Vagina (tissue), 2 donors: Measurements from ENCODE around the gene ATP6V1D. TPM values are rescaled to one million over a fixed set of nuclear protein-coding genes. Genes with fewer than 3 reads are reported as not detected.
"Not testable (repeated sequence)": the region's sequence is repeated elsewhere in the genome, so short reads cannot be mapped to it uniquely, and the experiment has no call there.

Experiments used
- DNase-seq, 2 donors: peaks; one replicate each; pipeline ENCODE4 v3.0.0-alpha.2; 2017; ENCODE audit errors: extremely low spot score in 2 of 2
- H3K27ac ChIP-seq: fragments of 200-600 bp; sonication (generic); one replicate; pipeline ENCODE4 v1.5.1; 2019
- H3K27me3 ChIP-seq: fragments of 200-600 bp; sonication (generic); one replicate; pipeline ENCODE4 v1.5.1; 2019
- H3K36me3 ChIP-seq, 2 donors: fragments of 200-600 bp; sonication (generic); one replicate each; pipeline ENCODE4 v1.5.1; 2017 to 2019
- H3K4me1 ChIP-seq: fragments of 200-600 bp; sonication (generic); one replicate; pipeline ENCODE4 v1.5.1; 2019
- H3K4me3 ChIP-seq, 2 donors: fragments of 200-600 bp; sonication (generic); 1 replicate in 1 of 2; 2 replicates in 1 of 2; pipeline ENCODE4 v1.5.1; 2016 to 2019
- H3K9me3 ChIP-seq: fragments of 200-600 bp; sonication (generic); one replicate; pipeline ENCODE4 v1.5.1; 2019
- POLR2A ChIP-seq, 2 donors: fragments of 450-650 bp; IDR thresholded peaks; one replicate each; pipeline ENCODE4 v1.6.1; 2017; ENCODE audit warnings: antibody characterized with exemption in 2 of 2, mild to moderate bottlenecking in 2 of 2, moderate library complexity in 2 of 2
- POLR2AphosphoS5 ChIP-seq, 2 donors: sonication (generic); formaldehyde crosslinking; IDR thresholded peaks; one replicate each; pipeline ENCODE4 v1.9.0; 2017; ENCODE audit warnings: antibody characterized with exemption in 2 of 2, mild to moderate bottlenecking in 2 of 2, low read depth in 1 of 2; ENCODE audit not compliant: insufficient read depth in 1 of 2
- intact Hi-C: fragments of 100-400 bp; cut with DNase I; formaldehyde crosslinking; loops from one replicate; pipeline ENCODE4 v1.15.1; 2023
- total RNA-seq: library from RNA; depleted of rRNA; stranded (reverse); fragments of >200 nt; gene quantifications from one replicate; pipeline ENCODE4 v1.2.3, GENCODE V29; 2016
- TF ChIP-seq, protein P1 (sequence below), 3 experiments: fragments of 450-650 bp in 2 of 3; fragments of 200-600 bp in 1 of 3; sonication (generic) in 1 of 3; IDR thresholded peaks; one replicate each; pipeline ENCODE4 v1.5.1; 2017 to 2019; ENCODE audit warnings: antibody characterized with exemption in 3 of 3, mild to moderate bottlenecking in 2 of 3, moderate library complexity in 2 of 3

The ATP6V1D gene
- 23.8 TPM for total RNA-seq

DNA sequence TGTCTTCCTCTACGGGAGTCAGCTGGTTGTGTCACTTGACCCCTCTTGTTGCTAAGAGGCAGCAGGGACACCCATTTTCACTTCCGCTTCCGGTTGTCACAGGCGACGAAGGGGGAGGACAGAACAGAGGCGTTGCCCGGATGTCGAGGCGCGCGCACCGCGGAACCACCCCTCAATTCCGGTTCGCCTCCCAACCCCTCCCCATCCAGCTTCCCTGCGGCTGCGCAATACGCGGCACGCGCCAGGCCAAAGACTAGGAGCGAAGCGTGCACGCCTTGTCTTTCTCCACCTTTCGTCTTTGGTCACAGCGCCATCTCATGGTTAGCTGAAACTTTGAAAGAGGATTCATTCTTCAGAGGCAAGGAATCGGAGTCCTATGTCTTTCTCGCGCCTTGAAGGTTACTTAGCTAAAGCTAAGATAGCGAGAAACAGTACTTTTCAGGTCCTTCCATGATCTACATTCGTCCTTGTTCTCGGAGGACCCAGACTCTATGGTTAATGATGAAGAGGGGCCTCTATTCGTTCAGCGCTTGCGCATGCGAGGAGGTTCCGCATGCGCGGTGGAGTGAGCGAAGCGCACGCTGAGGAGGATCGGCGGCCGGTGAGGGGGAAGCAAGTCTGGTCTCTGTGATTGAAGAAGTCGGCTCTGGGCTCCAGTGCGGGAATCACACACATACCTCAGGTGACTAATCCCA, at the start of gene ATP6V1D, which contains the start of gene EIF2S1:
Gene ATP6V1D, minus strand, starts transcription at position 30 of the 695 bp plus-strand sequence. CDS start 106 bp downstream, outside the sequence.
Gene EIF2S1, plus strand, starts transcription at position 554 of the 695 bp plus-strand sequence. CDS start 4,440 bp downstream, outside the sequence.
- TF ChIP-seq, protein P1, sequence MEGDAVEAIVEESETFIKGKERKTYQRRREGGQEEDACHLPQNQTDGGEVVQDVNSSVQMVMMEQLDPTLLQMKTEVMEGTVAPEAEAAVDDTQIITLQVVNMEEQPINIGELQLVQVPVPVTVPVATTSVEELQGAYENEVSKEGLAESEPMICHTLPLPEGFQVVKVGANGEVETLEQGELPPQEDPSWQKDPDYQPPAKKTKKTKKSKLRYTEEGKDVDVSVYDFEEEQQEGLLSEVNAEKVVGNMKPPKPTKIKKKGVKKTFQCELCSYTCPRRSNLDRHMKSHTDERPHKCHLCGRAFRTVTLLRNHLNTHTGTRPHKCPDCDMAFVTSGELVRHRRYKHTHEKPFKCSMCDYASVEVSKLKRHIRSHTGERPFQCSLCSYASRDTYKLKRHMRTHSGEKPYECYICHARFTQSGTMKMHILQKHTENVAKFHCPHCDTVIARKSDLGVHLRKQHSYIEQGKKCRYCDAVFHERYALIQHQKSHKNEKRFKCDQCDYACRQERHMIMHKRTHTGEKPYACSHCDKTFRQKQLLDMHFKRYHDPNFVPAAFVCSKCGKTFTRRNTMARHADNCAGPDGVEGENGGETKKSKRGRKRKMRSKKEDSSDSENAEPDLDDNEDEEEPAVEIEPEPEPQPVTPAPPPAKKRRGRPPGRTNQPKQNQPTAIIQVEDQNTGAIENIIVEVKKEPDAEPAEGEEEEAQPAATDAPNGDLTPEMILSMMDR (IDR thresholded peaks at IDR 0.05), result peak; percentile 98 to 100 (median 98)
- peak in 1 of 2 donors; percentile 58 for TF ChIP-seq POLR2A (IDR thresholded peaks at IDR 0.05)
- peak; percentile 91 to 98 for TF ChIP-seq POLR2AphosphoS5 (IDR thresholded peaks at IDR 0.05; ENCODE audit: insufficient read depth in 1 of 2, low read depth in 1 of 2)
- peaks cover 82% of the 10 kb centered on the region for H3K4me1 ChIP-seq
- H3K4me3 ChIP-seq, result peak within 1 kb of the TSS; percentile 74 to 83
- H3K9me3 ChIP-seq, result no peaks in the 10 kb centered on the region
- peaks cover 0 to 5% of the 10 kb centered on the region in 2 donors for H3K36me3 ChIP-seq
- peak; percentile 99 to 100 for DNase-seq
- H3K27me3 ChIP-seq, result no peaks in the 10 kb centered on the region
- intact Hi-C loops, result no loop called here
- peak within 1 kb of the TSS; percentile 90 for H3K27ac ChIP-seq

DNA sequence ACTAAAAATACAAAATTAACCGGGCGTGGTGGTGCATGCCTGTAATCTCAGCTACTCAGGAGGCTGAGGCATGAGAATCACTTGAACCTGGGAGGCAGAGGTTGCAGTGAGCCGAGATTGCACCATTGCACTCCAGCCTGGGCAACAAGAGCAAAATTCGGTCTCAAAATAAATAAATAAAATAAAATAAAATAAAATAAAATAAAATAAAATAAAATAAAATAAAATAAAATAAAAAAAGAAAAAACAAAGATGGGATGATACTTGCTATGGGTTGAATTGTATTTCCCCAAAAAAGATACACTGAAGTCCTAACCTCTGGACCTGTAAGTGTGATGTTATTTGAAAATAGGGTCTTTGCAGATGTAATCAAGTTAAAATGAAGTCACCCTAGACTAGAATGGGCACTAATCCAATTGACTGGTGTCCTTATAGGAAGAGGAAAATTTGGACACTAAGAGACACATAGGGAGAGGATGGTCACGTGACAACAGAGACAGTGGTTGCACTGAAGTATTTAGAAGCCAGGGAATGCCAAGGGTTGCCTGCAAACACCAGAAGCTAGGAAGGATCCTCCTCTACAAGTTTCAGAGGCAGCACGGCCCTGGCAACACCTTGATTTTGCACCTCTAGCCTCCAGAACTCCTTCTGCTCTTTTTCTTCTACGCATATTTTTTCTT, 48.7 kb upstream of the ATP6V1D start:
- H3K4me3 ChIP-seq, H3K36me3 ChIP-seq, H3K27me3 ChIP-seq, DNase-seq, H3K27ac ChIP-seq, intact Hi-C loops, H3K9me3 ChIP-seq: not testable (repeated sequence)
- H3K4me1 ChIP-seq, result peaks cover 11% of the 10 kb centered on the region

DNA sequence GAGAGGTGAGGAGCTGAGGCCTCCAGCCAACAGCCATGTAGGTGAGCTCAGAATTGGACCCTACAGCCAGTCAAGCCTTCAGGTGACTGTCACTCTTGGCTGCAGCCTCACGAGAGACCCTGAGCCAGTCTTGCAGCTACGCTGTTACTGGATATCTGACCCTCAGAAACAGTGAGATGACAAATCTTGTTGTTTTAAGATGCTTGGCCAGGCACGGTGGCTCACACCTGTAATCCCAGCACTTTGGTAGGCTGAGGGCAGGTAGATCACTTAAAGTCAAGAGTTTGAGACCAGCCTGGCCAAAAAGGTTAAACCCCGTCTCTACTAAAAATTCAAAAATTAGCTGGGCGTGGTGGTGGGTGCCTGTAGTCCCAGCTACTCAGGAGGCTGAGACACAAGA, 46.2 kb upstream of the ATP6V1D start:
- TF ChIP-seq, protein P1 (IDR thresholded peaks at IDR 0.05), result no peak
- intact Hi-C loops, result no loop called here
- DNase-seq, result no peak

DNA sequence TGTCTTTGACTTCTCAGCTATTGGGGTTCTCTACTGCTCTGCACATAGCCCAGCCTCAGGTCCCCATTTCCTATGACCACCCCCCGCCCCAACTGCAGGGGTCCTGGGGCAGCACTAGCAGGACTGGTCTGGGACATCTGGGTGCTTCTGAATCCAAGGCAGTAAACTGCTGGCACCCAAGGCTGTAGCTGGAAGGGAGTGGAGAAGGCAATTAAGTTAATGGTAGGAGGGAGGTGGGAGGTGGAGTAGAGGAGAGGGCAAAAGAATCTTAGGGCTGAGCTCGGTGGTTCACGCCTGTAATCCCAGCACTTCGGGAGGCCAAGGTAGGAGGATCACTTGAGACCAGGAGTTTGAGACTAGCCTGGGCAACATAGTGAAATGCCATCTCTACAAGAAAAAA, 40.8 kb upstream of the ATP6V1D start:
- Histone ChIP-seq H3K27me3 (no peaks in the 10 kb centered on the region), H3K36me3 (no peaks in the 10 kb centered on the region), H3K27ac (no peak overlapping the region), H3K9me3 (no peaks in the 10 kb centered on the region), H3K4me3 (no peak overlapping the region), H3K4me1 (no peaks in the 10 kb centered on the region)
- TF ChIP-seq POLR2A (IDR thresholded peaks at IDR 0.05), result no peak
- TF ChIP-seq, protein P1 (IDR thresholded peaks at IDR 0.05), result no peak
- no peak for TF ChIP-seq POLR2AphosphoS5 (IDR thresholded peaks at IDR 0.05; ENCODE audit: insufficient read depth in 1 of 2, low read depth in 1 of 2)
- no peak for DNase-seq
- intact Hi-C loops, result no loop called here

More for the DNA sequence above, 46.2 kb upstream of the ATP6V1D start:
- Histone ChIP-seq H3K9me3 (no peaks in the 10 kb centered on the region), H3K4me3 (no peak overlapping the region), H3K36me3 (no peaks in the 10 kb centered on the region), H3K4me1 (no peaks in the 10 kb centered on the region), H3K27me3 (no peaks in the 10 kb centered on the region), H3K27ac (no peak overlapping the region)

DNA sequence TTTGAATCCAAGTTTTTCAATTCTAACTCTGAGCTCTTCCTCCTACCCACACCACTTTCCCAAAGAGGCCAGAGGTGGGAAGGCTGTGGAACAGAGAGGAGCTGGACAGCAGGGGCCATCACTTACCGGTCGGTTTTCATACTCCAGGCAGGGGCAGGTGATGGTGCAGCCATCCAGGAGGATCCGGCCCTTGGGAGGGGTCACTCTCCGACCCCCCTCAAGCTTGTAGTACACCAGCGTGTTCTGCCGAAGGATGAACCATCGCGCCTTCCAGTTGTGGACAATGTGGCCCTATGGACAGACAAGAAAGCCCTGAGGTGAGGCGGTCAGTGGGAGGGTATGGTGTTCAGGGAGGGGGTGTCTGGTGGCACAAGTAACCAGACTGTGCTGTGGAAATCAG, 37.9 kb upstream of the ATP6V1D start:
- H3K9me3 ChIP-seq, result no peaks in the 10 kb centered on the region
- intact Hi-C loops, result no loop called here
- TF ChIP-seq POLR2AphosphoS5 (IDR thresholded peaks at IDR 0.05; ENCODE audit: insufficient read depth in 1 of 2, low read depth in 1 of 2) (no peak), POLR2A (IDR thresholded peaks at IDR 0.05) (no peak)
- TF ChIP-seq, protein P1 (IDR thresholded peaks at IDR 0.05), result no peak
- H3K27me3 ChIP-seq, result no peaks in the 10 kb centered on the region
- no peaks in the 10 kb centered on the region for H3K4me1 ChIP-seq
- DNase-seq, result no peak
- H3K27ac ChIP-seq, result no peak overlapping the region
- no peak overlapping the region for H3K4me3 ChIP-seq
- H3K36me3 ChIP-seq, result no peaks in the 10 kb centered on the region
